ENCODE results near the gene FBXL22.

Gene FBXL22, protein sequence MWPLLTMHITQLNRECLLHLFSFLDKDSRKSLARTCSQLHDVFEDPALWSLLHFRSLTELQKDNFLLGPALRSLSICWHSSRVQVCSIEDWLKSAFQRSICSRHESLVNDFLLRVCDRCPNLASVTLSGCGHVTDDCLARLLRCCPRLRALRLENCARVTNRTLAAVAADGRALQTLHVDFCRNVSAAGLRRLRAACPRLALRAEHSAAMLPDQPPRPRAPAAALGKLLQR

DNA sequence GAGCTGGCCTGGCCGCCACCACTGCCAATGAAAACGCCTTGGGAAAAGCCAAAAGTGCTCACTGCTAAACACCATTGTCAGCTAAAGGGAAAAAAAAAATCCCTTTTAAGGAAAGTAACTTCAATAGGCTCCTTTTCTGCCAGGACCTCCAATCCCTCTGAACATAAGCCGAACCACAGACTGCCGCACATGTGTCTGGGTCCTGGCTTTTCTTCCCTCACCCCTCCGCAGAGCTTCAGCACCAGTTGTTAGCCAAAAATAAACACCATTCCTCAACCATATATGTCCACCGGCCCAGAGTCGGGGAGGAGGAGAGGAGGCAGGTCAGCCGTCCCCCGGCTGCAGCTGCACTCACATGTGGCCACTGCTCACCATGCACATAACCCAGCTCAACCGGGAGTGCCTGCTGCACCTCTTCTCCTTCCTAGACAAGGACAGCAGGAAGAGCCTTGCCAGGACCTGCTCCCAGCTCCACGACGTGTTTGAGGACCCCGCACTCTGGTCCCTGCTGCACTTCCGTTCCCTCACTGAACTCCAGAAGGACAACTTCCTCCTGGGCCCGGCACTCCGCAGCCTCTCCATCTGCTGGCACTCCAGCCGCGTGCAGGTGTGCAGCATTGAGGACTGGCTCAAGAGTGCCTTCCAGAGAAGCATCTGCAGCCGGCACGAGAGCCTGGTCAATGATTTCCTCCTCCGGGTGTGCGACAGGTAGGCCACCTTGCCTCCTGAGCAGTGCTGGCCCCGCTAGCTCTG is at the start of gene FBXL22:
Gene FBXL22 (plus strand): TSS at position 350 of the 753 bp plus-strand sequence. CDS start 6 bp downstream, at position 356.
- peak in 1 of 2 donors; percentile 22 for DNase-seq (ENCODE audit: low read depth in 2 of 2)
- TF ChIP-seq, protein P1, sequence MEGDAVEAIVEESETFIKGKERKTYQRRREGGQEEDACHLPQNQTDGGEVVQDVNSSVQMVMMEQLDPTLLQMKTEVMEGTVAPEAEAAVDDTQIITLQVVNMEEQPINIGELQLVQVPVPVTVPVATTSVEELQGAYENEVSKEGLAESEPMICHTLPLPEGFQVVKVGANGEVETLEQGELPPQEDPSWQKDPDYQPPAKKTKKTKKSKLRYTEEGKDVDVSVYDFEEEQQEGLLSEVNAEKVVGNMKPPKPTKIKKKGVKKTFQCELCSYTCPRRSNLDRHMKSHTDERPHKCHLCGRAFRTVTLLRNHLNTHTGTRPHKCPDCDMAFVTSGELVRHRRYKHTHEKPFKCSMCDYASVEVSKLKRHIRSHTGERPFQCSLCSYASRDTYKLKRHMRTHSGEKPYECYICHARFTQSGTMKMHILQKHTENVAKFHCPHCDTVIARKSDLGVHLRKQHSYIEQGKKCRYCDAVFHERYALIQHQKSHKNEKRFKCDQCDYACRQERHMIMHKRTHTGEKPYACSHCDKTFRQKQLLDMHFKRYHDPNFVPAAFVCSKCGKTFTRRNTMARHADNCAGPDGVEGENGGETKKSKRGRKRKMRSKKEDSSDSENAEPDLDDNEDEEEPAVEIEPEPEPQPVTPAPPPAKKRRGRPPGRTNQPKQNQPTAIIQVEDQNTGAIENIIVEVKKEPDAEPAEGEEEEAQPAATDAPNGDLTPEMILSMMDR (IDR thresholded peaks at IDR 0.05; ENCODE audit: low read depth, low read length): no peak
- no peak within 1 kb of the TSS for H3K4me3 ChIP-seq (replicated peaks in 1 of 2; ENCODE audit: low read depth in 2 of 2, low read length in 2 of 2)

DNA sequence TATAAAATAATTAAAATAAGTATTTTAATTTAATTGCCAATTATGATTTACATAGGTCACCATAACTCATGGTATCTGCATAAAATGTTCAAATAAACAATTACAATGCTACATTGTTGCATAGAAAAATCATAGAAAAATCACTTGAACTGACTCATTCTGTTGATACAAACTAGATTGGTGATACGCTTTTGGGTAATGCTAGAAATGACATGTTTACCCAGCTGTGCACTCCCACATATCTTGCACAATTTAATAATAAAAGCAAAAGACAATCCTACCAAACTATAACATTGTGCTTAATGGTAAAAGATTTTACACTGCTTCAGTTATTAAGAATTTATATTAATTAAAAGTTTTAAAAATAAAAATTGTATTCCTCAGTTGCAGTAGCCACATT is 45.8 kb upstream of the FBXL22 start:
- H3K4me3 ChIP-seq (replicated peaks in 1 of 2; ENCODE audit: low read depth in 2 of 2, low read length in 2 of 2): no peak overlapping the region
- DNase-seq (ENCODE audit: low read depth in 2 of 2): peak; percentile 51 to 82
- TF ChIP-seq, protein P1 (IDR thresholded peaks at IDR 0.05; ENCODE audit: low read depth, low read length): no peak

DNA sequence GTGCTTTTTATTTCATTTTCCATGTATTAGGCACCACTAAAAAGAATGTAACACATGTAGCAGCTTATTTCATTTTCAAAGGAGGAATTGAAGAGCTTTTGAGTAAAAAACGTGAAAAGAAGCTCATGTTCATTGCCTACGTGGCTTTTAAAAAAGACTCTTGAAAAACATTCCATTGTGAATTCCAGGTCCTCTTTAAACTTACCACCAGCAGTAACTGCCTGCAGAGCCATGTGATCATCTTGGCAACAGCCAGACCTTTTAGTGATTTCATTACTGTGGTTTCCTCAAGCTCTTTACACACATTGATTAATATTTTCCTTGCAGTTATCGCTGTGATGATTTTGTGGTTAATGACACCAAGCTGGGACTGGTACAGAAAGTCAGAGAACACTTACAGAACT is 43.8 kb upstream of the FBXL22 start:
- H3K4me3 ChIP-seq (replicated peaks in 1 of 2; ENCODE audit: low read depth in 2 of 2, low read length in 2 of 2): peak overlapping the region in 1 of 2 donors; percentile 18
- peak; percentile 94 to 96 for DNase-seq (ENCODE audit: low read depth in 2 of 2)
- TF ChIP-seq, protein P1 (IDR thresholded peaks at IDR 0.05; ENCODE audit: low read depth, low read length): no peak

DNA sequence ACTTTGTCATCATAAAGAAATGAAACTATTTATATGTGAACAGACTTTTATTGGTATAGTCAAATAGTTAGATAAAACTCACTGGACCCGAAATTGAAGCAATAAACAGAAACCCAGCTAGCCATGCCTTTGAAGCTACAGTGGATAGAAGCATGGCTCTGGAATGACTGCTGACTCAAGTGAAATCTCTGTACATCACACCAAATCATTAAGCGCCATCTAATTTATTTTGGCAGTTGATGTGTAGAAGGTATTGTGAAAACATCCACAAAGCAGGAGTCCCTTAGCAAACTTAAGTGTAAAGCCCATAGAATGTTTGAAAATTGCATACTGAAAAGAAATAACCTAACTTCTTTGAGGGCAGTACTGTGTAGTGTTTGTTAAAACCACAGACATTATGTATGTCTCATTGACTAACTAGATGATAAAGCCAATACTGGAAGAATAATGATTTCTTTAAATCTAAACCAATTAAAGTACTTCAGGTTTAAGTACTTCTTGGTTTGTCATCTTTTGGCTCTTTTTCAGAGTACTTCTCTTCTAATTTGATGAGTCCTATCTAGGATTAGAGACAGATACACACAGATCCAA is 42.8 kb upstream of the FBXL22 start:
- DNase-seq (ENCODE audit: low read depth in 2 of 2): peak in 1 of 2 donors; percentile 5
- no peak overlapping the region for H3K4me3 ChIP-seq (replicated peaks in 1 of 2; ENCODE audit: low read depth in 2 of 2, low read length in 2 of 2)
- TF ChIP-seq, protein P1 (IDR thresholded peaks at IDR 0.05; ENCODE audit: low read depth, low read length): no peak

DNA sequence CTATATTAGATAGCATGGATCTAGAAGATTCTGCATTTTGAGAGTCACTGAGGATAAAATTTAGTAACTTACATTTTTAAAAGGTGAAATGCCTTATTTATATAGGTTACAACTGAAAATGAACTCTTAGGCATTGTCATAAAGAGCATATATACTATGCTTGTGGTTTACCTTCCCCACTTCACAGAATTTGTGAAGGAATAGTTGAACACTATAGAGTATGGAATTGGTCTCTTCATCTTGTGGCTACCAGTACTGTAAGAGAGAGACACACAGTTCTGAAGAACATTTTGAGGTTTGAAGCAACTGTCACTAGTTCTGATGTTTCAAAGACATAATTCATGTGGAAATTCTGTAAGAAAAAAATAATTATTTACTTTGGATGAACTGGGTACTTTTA is 41.7 kb upstream of the FBXL22 start:
- H3K4me3 ChIP-seq (replicated peaks in 1 of 2; ENCODE audit: low read depth in 2 of 2, low read length in 2 of 2): no peak overlapping the region
- TF ChIP-seq, protein P1 (IDR thresholded peaks at IDR 0.05; ENCODE audit: low read depth, low read length): no peak
- no peak for DNase-seq (ENCODE audit: low read depth in 2 of 2)

DNA sequence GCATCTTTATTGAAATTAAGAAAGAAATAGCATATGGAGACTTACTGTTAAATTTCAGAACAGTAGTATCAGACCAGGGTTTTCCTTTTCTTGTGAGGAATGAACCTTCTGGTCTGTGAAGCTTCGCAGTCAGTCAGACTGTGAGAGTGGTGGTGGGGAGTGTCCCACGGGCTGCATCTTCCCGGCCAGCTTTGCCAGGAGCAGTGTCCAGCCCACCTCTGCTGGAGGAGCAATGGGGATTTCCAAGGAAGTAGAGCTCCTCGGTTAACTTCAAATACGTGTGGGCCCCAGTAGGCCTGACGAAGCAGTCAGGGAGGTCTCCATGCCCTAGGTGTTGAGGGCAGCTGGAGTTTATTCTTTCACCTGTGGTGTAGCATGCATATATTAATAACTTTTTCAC is 40.9 kb upstream of the FBXL22 start:
- TF ChIP-seq, protein P1 (IDR thresholded peaks at IDR 0.05; ENCODE audit: low read depth, low read length): no peak
- DNase-seq (ENCODE audit: low read depth in 2 of 2): no peak
- H3K4me3 ChIP-seq (replicated peaks in 1 of 2; ENCODE audit: low read depth in 2 of 2, low read length in 2 of 2): no peak overlapping the region

Measured in cardiac fibroblast (primary cell).